IMR-90 (cell line): ENCODE measurements around the gene CUL3. TPM values are rescaled to one million over a fixed set of nuclear protein-coding genes. Genes with fewer than 3 reads are reported as not detected.

Source experiments
- ATAC-seq: fragments of 200-7000 bp; cut with Tn5 transposase; 2 replicates; pipeline ENCODE4 v1.9.1; 2020; ENCODE audit warnings: low read depth, mild to moderate bottlenecking, moderate library complexity
- BruUV-seq: library from RNA; stranded (reverse); fragments of 400-500 nt; replicated peaks from 2 replicates; lab custom pipeline; 2021; lab: Mats Ljungman, UMichigan
- CTCF ChIA-PET: fragments of 300-600 bp; formaldehyde crosslinking; extraction: SDS; loops from one replicate; lab custom pipeline; 2021; ENCODE audit warnings: antibody characterized with exemption; lab: Yijun Ruan, JAX
- POLR2A ChIA-PET: fragments of 300-600 bp; sonication (Branson Sonifier 250); formaldehyde crosslinking; loops from one replicate; lab custom pipeline; 2022; ENCODE audit warnings: antibody characterized with exemption; ENCODE audit not compliant: unreplicated experiment; lab: Charles Lee
- DNase-seq: peaks from one replicate; pipeline ENCODE4 v3.0.0; 2013
- H2AFZ ChIP-seq: replicated peaks from 2 replicates; pipeline ENCODE3; 2013; ENCODE audit warnings: low read length, mild to moderate bottlenecking; ENCODE audit not compliant: poor library complexity
- H2AK5ac ChIP-seq: 2 replicates; pipeline ENCODE4 v1.6.1; 2013; ENCODE audit warnings: low read depth, low read length, inconsistent platforms
- H2AK9ac ChIP-seq: replicated peaks from 2 replicates; pipeline ENCODE3; 2013; ENCODE audit warnings: mild to moderate bottlenecking, low read depth, low read length, moderate library complexity; ENCODE audit not compliant: poor library complexity
- H2BK120ac ChIP-seq: 2 replicates; pipeline ENCODE4 v1.6.1; 2013; ENCODE audit warnings: low read depth, low read length, inconsistent platforms
- H2BK15ac ChIP-seq: 3 replicates; pipeline ENCODE4 v1.6.1; 2013; ENCODE audit warnings: low read depth, low read length, inconsistent platforms
- H2BK20ac ChIP-seq: 2 replicates; pipeline ENCODE4 v1.6.1; 2013; ENCODE audit warnings: low read depth, mild to moderate bottlenecking, inconsistent platforms, low read length, moderate library complexity
- H2BK5ac ChIP-seq: 2 replicates; pipeline ENCODE4 v1.6.1; 2013; ENCODE audit warnings: mild to moderate bottlenecking, low read depth, low read length, inconsistent platforms; ENCODE audit not compliant: poor library complexity, severe bottlenecking
- H3K14ac ChIP-seq: replicated peaks from 2 replicates; pipeline ENCODE4 v1.6.1; 2013; ENCODE audit warnings: low read depth, low read length, inconsistent platforms
- H3K18ac ChIP-seq: 2 replicates; pipeline ENCODE4 v1.6.1; 2013; ENCODE audit warnings: low read depth, low read length, control low read depth
- H3K23ac ChIP-seq: 2 replicates; pipeline ENCODE4 v1.6.1; 2013; ENCODE audit warnings: low read depth, low read length, inconsistent platforms
- H3K27ac ChIP-seq: 2 replicates; pipeline ENCODE4 v1.5.1; 2013; ENCODE audit warnings: mild to moderate bottlenecking, control low read depth, low read length; ENCODE audit not compliant: insufficient read depth
- H3K27me3 ChIP-seq: 2 replicates; pipeline ENCODE4 v1.6.1; 2013; ENCODE audit warnings: low read length; ENCODE audit not compliant: control insufficient read depth, insufficient read depth
- H3K36me3 ChIP-seq: 2 replicates; pipeline ENCODE4 v1.6.1; 2013; ENCODE audit warnings: low read length, mixed read lengths; ENCODE audit not compliant: control insufficient read depth, insufficient read depth
- H3K4ac ChIP-seq: 2 replicates; pipeline ENCODE4 v1.6.1; 2013; ENCODE audit warnings: low read depth, low read length, inconsistent platforms
- H3K4me1 ChIP-seq: 2 replicates; pipeline ENCODE4 v1.6.1; 2013; ENCODE audit warnings: low read length, mixed read lengths; ENCODE audit not compliant: control insufficient read depth, insufficient read depth
- H3K4me2 ChIP-seq: 2 replicates; pipeline ENCODE4 v1.6.1; 2013; ENCODE audit warnings: low read depth, mild to moderate bottlenecking, control low read depth, low read length, moderate library complexity
- H3K4me3 ChIP-seq: 2 replicates; pipeline ENCODE4 v1.5.1; 2013; ENCODE audit warnings: low read depth, mild to moderate bottlenecking, control low read depth, low read length, moderate library complexity; ENCODE audit not compliant: insufficient read depth
- H3K56ac ChIP-seq: 2 replicates; pipeline ENCODE4 v1.6.1; 2013; ENCODE audit warnings: low read length, inconsistent platforms; ENCODE audit not compliant: insufficient read depth; ENCODE audit errors: extremely low read depth
- H3K79me1 ChIP-seq, 2 experiments: 2 replicates each; pipeline ENCODE4 v1.6.1; 2013; ENCODE audit warnings: low read length in 2 of 2, inconsistent platforms in 1 of 2, low read depth in 1 of 2
- H3K9ac ChIP-seq: 2 replicates; pipeline ENCODE4 v1.6.1; 2013; ENCODE audit warnings: low read depth, low read length, control low read depth
- H3K9me1 ChIP-seq: 2 replicates; pipeline ENCODE4 v1.6.1; 2013; ENCODE audit warnings: low read length, inconsistent platforms; ENCODE audit not compliant: insufficient read depth
- H3K9me3 ChIP-seq: 2 replicates; pipeline ENCODE4 v1.6.1; 2013; ENCODE audit warnings: low read length; ENCODE audit not compliant: control insufficient read depth, insufficient read depth
- H4K20me1 ChIP-seq: 2 replicates; pipeline ENCODE4 v1.6.1; 2013; ENCODE audit warnings: low read length, inconsistent platforms; ENCODE audit not compliant: insufficient read depth
- H4K5ac ChIP-seq: 2 replicates; pipeline ENCODE4 v1.6.1; 2013; ENCODE audit warnings: mild to moderate bottlenecking, low read depth, low read length, control low read depth
- H4K8ac ChIP-seq, 2 experiments: 2 replicates each; pipeline ENCODE4 v1.6.1; 2013; ENCODE audit warnings: low read depth in 2 of 2, low read length in 2 of 2, control low read depth in 1 of 2, inconsistent platforms in 1 of 2
- H4K91ac ChIP-seq: 2 replicates; pipeline ENCODE4 v1.6.1; 2013; ENCODE audit warnings: low read depth, low read length, inconsistent platforms; ENCODE audit not compliant: insufficient read depth
- RAD21 ChIP-seq: IDR thresholded peaks from 2 replicates; pipeline ENCODE4 v1.6.1; 2012; ENCODE audit warnings: low read length, improper control_type of control experiment
- RFX5 ChIP-seq: IDR thresholded peaks from 2 replicates; pipeline ENCODE4 v1.8.0; 2012; ENCODE audit warnings: low read depth, mild to moderate bottlenecking, low read length, moderate library complexity
- USF2 ChIP-seq: fragments of 150-350 bp; IDR thresholded peaks from 2 replicates; pipeline ENCODE4 v1.6.1; 2017; ENCODE audit warnings: mild to moderate bottlenecking, antibody characterized with exemption, low read length, low read depth
- WGBS, 2 experiments: methylation state at CpG; one replicate each; pipeline versions ENCODE4 v1.1.5 to v1.1.7; 2013; ENCODE audit warnings: missing lambda C conversion rate in 2 of 2; ENCODE audit not compliant: insufficient read length in 1 of 2; ENCODE audit errors: extremely low coverage in 2 of 2; 5-methylcytosine and 5-hydroxymethylcytosine counted together
- dilution Hi-C: fragments of 300-500 bp; cut with HindIII; formaldehyde crosslinking; loops from one replicate; pipeline ENCODE4 v1.14.3; 2018; ENCODE audit warnings: low sequenced_read_pairs; ENCODE audit not compliant: unreplicated experiment
- in situ Hi-C: fragments of 300-500 bp; cut with MboI; formaldehyde crosslinking; loops from 3 replicates; pipeline ENCODE4 v1.14.3; 2019; ENCODE audit warnings: low sequenced_read_pairs, inconsistent platforms, mixed read lengths
- intact Hi-C: fragments of 100-400 bp; cut with micrococcal nuclease; formaldehyde crosslinking; loops from 2 replicates; pipeline ENCODE4 v1.10.0; 2022
- polyA plus RNA-seq, 3 experiments: library from polyadenylated mRNA; depleted of rRNA; stranded (reverse); fragments of >200 nt; gene quantifications; 2 replicates each; pipeline ENCODE4 v1.2.3, GENCODE V29; 2012; ENCODE audit warnings: low replicate concordance in 1 of 3
- total RNA-seq: library from RNA; depleted of rRNA; stranded (reverse); fragments of >200 nt; gene quantifications from 2 replicates; pipeline ENCODE4 v1.2.3, GENCODE V29; 2012

Gene CUL3
- total and polyA plus RNA-seq, 2 of the 4 experiments (the other 2 are of a cell fraction), result 33.7 to 45.7 TPM

GRCh38 chr2:224434618-224435017 is 150.5 kb downstream of the CUL3 start:
- no peak overlapping the region for H2BK5ac ChIP-seq
- H3K18ac ChIP-seq, result no peak overlapping the region
- BruUV-seq, result no TSS peak
- peaks cover 4% of the 10 kb centered on the region for H3K27me3 ChIP-seq
- no peak overlapping the region for H2AK9ac ChIP-seq
- dilution Hi-C loops (no loop called here), in situ Hi-C loops (no loop called here), intact Hi-C loops (no loop called here)
- H3K56ac ChIP-seq, result no peak overlapping the region
- no peaks in the 10 kb centered on the region for H3K79me1 ChIP-seq
- no peak for ATAC-seq
- no peaks in the 10 kb centered on the region for H3K36me3 ChIP-seq
- peaks cover 2% of the 10 kb centered on the region; the same call in 1 of the 2 replicates for H3K4me1 ChIP-seq
- no peak overlapping the region for H3K4me3 ChIP-seq
- H2AK5ac ChIP-seq, result no peak overlapping the region
- POLR2A ChIA-PET, result no interaction called here
- H3K9me1 ChIP-seq, result no peaks in the 10 kb centered on the region
- no peak overlapping the region for H4K8ac ChIP-seq
- H4K20me1 ChIP-seq, result no peaks in the 10 kb centered on the region
- no peak overlapping the region for H2AFZ ChIP-seq
- H3K23ac ChIP-seq, result no peak overlapping the region
- H4K91ac ChIP-seq, result no peak overlapping the region
- CTCF ChIA-PET, result no interaction called here
- TF ChIP-seq USF2, result no peak
- no peak for TF ChIP-seq RFX5
- TF ChIP-seq RAD21, result no peak
- no peak overlapping the region for H3K27ac ChIP-seq
- no peaks in the 10 kb centered on the region for H3K9me3 ChIP-seq
- H3K14ac ChIP-seq, result no peak overlapping the region
- WGBS, 2 experiments, result 100% methylated on average over 1 of the region's 4 CpGs; no CpG with 5 or more reads in 1 of the 2 experiments
- no peak overlapping the region for H3K9ac ChIP-seq
- no peak overlapping the region for H4K5ac ChIP-seq
- no peak overlapping the region for H2BK20ac ChIP-seq
- no peak overlapping the region for H3K4me2 ChIP-seq
- H2BK15ac ChIP-seq, result no peak overlapping the region
- H2BK120ac ChIP-seq, result no peak overlapping the region
- no peak for DNase-seq
- H3K4ac ChIP-seq, result no peak overlapping the region
